ENCODE data around the gene TSC2.

Gene TSC2

DNA sequence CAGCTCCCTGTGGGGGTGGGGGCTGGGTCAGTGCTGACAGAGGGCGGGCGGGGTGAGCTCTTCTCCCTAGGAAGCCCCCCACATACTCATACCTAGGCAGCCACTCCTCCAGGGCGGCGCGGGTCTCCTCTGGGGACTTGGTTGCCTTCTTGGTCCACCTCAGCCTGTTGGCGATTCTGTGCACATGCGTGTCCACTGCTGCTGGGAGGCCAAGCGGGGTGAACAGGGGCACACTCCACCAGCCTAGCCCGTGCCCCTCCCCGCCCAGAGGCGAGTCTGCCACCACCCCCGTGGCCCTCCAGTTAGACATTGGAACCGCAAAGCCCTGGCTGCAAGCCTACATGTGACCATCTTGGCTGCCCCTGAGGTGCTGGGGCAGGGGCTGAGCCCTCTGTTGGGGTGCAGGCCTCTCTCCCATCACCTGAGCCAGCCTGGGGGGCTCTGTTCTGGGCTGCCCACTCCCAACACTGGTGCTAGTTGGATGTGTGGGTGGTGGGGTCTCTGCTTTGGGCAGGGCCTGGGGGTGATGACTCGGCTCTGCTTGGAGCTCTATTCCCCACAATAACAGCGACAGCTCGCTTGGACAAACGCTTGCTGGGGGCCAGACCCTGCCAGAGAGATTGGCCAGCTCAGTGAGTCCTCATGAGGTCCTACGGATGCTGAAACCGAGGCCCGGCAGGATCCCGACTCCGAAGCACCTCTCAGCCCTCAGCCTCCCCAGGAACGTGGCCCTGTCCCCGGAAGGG is 7.6 kb upstream of the TSC2 start:
- no peak for DNase-seq (ENCODE audit: low read depth, low spot score)
- ChIA-PET POLR2A (interaction anchor here (1.0 to 1.1 kb wide), 2 partner anchors 59 to 113 kb away, joined by 3 to 4 read pairs; partner anchors contain the start of gene NOXO1), CTCF (interaction anchor here (0.8 to 3.7 kb wide), 6 partner anchors 15 to 111 kb away, joined by 3 to 19 read pairs (median 4); no protein-coding TSS in a partner anchor)
- no peak overlapping the region for H3K4me3 ChIP-seq (ENCODE audit: low read depth, low read length)
- TF ChIP-seq, protein P1, sequence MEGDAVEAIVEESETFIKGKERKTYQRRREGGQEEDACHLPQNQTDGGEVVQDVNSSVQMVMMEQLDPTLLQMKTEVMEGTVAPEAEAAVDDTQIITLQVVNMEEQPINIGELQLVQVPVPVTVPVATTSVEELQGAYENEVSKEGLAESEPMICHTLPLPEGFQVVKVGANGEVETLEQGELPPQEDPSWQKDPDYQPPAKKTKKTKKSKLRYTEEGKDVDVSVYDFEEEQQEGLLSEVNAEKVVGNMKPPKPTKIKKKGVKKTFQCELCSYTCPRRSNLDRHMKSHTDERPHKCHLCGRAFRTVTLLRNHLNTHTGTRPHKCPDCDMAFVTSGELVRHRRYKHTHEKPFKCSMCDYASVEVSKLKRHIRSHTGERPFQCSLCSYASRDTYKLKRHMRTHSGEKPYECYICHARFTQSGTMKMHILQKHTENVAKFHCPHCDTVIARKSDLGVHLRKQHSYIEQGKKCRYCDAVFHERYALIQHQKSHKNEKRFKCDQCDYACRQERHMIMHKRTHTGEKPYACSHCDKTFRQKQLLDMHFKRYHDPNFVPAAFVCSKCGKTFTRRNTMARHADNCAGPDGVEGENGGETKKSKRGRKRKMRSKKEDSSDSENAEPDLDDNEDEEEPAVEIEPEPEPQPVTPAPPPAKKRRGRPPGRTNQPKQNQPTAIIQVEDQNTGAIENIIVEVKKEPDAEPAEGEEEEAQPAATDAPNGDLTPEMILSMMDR (IDR thresholded peaks at IDR 0.05; ENCODE audit: insufficient read depth, low read length, missing control alignments), result no peak

DNA sequence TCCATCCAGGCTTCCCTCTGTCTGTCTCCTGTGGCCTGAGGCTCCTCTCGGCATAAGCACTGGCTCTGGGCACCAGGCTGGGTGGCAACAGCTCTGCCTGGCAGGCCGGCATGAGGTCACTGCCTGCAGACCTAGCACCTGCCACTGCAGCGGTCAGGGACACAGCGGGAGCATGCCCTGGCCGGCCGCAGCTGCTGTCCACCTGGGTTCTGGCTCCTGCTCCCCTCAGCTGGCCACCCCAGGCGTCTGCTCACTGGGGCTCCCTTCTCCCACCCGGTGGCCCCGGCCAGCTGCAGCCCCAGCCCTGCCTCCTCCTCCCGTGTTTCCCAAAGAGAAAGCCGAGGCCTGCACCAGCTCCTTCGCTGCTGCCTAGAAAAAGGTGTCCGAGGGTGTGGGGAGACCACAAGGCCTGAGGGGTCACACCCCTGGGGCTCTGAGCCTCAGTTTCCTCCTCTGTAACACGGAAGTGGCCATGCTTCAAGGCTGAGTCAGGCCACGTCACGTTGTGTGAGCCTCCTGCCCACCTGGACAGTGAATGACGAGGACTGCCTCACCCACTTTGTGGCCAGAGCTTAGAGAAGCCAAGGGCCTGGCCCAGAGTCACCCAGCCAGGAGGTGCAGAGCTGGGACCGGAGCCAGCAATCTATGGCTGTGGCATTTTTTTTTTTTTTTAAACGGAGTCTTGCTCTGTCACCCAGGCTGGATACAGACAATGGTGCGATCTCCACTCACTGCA is 6.8 kb upstream of the TSC2 start:
- CTCF ChIA-PET, result interaction anchor here (1.2 to 3.7 kb wide), 5 partner anchors 14 to 100 kb away, joined by 3 to 19 read pairs (median 4); no protein-coding TSS in a partner anchor
- no peak for DNase-seq (ENCODE audit: low read depth, low spot score)
- TF ChIP-seq, protein P1 (IDR thresholded peaks at IDR 0.05; ENCODE audit: insufficient read depth, low read length, missing control alignments), result no peak
- H3K4me3 ChIP-seq (ENCODE audit: low read depth, low read length), result no peak overlapping the region
- POLR2A ChIA-PET, result interaction anchor here (1.0 to 1.2 kb wide), 2 partner anchors 8 to 113 kb away, joined by 3 read pairs; no protein-coding TSS in a partner anchor

DNA sequence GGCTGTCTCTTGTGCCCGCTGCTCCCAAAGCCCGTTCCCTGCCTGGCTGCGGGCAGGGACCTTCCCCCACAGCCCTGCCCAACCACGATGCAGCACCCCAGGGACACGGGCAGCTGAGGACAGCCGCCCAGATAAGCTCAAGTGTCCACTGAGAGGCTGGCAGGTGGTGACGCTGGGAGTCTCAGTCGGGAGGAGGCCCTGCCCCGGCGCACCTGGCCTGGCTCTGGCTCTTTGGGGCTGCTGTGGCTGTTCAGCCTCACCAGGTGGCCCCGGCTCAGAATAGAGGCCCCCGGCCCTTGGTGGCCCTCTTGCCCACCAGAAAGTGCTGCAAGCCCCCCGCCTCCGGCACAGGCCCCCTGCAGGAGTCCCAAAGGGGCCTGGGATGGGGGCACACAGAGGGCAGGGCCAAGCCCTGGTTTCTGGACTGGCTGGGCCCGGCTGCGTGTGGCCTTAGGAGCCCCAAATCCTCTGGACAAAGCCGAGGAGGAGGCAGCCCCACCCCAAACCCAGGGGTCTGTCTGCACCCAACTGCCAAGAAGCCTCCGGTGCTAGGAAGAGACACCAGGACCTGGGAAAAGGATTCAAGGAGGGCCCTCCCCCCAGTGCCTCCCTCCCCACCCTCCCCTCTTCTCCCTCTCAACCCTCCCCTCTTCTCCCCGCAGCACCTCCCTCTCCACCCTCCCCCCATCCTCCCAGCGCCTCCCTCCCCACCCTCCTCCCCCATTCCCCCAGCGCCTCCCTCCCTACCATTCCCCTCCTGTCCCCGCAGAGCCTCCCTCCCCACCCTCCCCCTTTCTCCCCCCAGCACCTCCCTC is 5.4 kb upstream of the TSC2 start:
- ChIA-PET POLR2A (interaction anchor here (1.2 kb wide), 2 partner anchors 9 to 10 kb away, joined by 3 read pairs; no protein-coding TSS in a partner anchor), CTCF (interaction anchor here (1.2 to 3.7 kb wide), 2 partner anchors 20 to 38 kb away, joined by 3 to 19 read pairs; no protein-coding TSS in a partner anchor)
- no peak overlapping the region for H3K4me3 ChIP-seq (ENCODE audit: low read depth, low read length)
- TF ChIP-seq, protein P1 (IDR thresholded peaks at IDR 0.05; ENCODE audit: insufficient read depth, low read length, missing control alignments), result no peak
- DNase-seq (ENCODE audit: low read depth, low spot score), result no peak

DNA sequence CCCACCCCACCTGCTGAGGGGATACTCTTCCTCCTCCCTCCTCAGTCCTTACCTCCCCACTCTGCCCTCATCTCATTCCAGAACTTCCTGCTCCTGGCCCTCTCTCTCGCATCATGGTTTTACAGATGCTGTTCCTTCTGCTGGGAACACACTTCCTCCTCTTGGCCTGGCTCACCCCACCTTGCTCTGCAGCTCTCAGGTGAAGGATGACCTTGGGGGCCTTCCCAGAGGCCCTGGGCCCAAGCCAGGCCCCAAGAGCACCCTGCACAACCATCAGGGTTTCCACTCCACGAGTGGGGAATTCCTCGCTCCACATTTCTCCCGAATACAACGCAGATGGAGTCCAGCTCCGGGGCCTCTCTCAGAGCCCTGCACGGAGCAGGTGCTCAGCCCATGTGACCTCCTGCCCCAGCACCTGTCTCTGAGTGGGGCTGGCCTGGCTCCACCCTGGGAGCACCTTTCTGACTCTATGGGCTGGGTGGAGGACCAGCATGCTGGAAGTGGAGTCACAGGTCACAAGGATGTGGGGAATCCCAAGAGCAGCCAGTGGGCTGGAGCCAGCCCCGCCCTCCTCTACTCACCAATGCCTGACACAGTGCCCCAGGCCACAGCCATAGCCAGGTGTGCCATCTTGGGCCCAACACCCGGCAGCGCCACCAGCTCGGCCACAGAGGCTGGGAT is 4.7 kb upstream of the TSC2 start:
- CTCF ChIA-PET, result no interaction called here
- POLR2A ChIA-PET, result interaction anchor here (1.2 kb wide), 1 partner anchor 10 kb away, joined by 3 read pairs; no protein-coding TSS in a partner anchor

More for the DNA sequence above, 4.7 kb upstream of the TSC2 start:
- H3K4me3 ChIP-seq (ENCODE audit: low read depth, low read length), result no peak overlapping the region
- DNase-seq (ENCODE audit: low read depth, low spot score), result no peak
- TF ChIP-seq, protein P1 (IDR thresholded peaks at IDR 0.05; ENCODE audit: insufficient read depth, low read length, missing control alignments), result no peak
